Eye (tissue), 1 donor: ENCODE measurements around the gene MARF1.
"Not testable (repeated sequence)": the region's sequence is repeated elsewhere in the genome, so short reads cannot be mapped to it uniquely, and the experiment has no call there.

Source experiments
- DNase-seq: peaks from one replicate; pipeline ENCODE4 v3.0.0-alpha.2; 2015

Gene MARF1

GRCh38 chr16:15621456-15621855 lies 21.5 kb downstream of the MARF1 start:
- DNase-seq: no peak

DNA sequence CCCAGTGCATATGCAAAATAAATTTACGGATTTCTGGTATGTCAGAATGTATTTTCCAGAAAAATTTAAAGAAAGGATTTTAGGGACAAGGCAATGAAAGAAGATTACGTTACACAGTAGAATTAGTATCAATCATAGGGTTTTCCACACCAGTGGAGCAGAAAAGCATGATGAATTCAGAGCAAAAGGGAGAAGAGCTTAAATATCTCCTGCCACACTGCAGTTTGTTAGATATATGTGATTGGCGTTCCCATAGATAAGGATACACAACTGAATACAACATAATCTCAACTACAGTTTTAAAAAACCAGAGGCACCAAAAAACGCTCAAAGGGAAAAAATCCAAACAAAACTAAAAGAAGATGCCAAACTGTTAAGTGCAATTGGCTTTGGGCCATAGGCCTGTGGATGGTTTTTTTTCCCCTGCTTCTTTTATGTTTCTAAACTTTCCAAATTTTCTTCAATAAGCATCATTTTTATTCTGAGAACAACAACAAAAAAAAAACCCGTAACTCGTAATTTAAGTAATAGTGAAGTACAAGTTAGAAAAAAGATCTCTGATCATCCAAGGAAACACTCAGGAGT lies 22.3 kb downstream of the MARF1 start:
- no peak for DNase-seq

- DNase-seq: no peak
Observed at GRCh38 chr16:15618392-15618791, 24.6 kb downstream of the MARF1 start.

DNA sequence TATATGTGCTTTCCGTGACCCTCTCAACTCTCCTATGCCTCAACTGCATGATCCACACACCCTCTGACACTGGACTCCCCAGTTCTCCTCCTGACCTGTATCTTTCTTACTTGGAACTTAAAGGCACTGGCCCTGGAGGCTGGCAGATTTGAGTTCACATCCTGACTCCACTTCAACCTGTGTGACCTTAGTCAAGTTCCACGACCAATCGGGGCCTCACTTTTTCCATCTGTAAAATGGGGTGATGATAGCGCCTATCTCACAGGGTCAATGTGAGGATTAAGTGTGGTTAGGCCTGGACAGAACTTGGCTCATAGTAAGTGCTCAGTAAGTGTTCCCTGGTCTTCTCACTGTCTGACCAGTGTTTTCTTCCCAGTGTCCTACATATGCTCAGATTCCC lies 25.1 kb downstream of the MARF1 start:
- no peak for DNase-seq

DNA sequence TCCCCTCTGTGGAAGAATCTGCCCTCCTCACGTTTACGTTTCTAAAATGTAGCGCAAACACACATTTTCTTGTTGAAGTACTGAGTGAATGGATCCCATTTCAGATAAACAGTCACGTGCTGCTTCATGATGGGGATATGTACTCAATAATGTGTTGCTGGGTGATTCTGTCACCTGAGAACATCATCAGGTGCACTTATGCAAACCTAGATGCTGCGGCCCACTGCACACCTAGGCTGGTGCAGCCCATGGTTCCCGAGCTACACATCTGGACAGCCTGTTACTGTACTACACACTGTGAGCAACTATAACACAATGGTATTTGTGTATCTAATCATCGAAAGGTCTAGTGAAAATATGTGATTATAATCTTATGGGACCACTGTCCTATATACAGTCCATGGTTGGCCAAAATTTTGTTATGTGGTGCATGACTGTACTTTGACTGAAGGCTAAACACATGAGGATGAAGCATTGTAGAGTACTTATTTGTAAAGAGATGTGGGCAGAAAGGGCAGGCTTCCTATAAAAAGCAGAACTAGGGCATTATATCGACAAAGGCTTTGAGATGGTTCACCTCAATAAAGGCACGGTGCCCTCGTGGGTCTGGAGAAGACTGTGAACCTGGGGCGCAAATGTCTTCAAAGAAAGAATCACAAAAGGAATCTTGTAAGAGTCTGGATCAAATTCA lies 26.3 kb downstream of the MARF1 start:
- DNase-seq: no peak

DNA sequence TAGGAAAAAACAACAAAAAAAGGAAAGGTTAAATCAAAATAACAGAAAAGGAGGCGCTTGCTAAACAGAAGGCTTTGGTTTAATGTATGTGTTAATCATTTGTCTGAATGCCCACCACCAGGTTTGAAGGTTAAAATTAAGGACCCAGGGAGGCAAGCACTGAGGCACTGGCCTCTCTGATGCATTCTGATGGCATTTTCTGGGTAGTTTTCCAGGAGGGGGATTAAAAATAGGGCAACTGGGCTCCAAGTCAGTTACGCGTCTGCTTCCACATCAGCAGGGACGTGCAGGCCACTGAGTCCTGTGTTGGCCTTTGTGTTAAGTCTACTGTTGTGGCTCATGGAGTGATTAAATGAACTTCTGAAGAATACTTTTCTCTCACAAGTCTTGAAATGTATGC lies 26.9 kb downstream of the MARF1 start:
- no peak for DNase-seq

DNA sequence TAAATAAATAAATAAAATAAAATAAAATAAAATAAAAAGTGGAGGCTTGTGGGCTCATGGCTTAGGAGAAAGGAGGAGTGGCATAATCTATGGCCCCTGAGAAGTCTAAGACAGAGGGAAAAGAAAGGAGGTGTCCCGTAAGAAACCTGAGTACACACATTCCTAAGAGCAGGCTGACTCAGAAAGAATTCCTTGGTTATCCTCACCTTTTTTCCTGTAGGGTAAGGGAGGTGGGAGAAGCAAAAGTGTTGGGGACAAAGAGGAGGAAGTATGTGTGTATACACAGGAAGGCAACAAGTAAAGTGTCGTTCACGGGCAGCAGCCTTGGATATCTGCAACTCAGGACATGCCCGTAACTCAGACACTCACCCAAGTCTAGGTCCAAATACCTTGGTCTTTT lies 29.3 kb downstream of the MARF1 start:
- no peak for DNase-seq

GRCh38 chr16:15611610-15612009 lies 31.3 kb downstream of the MARF1 start:
- no peak for DNase-seq

- no peak for DNase-seq
Observed at GRCh38 chr16:15610369-15610871, 32.5 kb downstream of the MARF1 start.

DNA sequence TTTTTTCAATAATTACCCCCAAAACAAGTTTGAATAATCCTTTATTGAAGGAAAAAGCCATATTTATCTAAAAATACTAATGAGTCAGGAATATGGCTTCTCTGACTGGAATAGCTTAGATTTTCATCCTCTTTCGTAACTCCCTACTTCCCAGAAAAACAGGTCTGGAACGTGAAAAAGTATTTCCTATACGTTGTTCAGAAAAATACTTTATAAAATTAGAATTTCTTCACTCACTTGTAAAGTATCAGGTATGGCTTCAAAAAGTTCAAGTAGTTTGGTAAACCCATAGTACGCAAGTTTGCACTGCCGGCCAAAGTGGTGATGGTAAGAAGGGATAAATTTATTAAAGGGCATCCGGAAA lies 33.7 kb downstream of the MARF1 start:
- DNase-seq: no peak

GRCh38 chr16:15608398-15609285 lies 34.3 kb downstream of the MARF1 start:
- DNase-seq: no peak

- no peak for DNase-seq
Observed at GRCh38 chr16:15607700-15608396, 35.1 kb downstream of the MARF1 start.

- not testable (repeated sequence) for DNase-seq
Observed at GRCh38 chr16:15607221-15607699, 35.7 kb downstream of the MARF1 start.

- DNase-seq: no peak
Observed at GRCh38 chr16:15606518-15607220, 36.3 kb downstream of the MARF1 start.

- DNase-seq: no peak
Observed at GRCh38 chr16:15605839-15606517, 37.0 kb downstream of the MARF1 start.

GRCh38 chr16:15604460-15605440 lies 38.2 kb downstream of the MARF1 start:
- DNase-seq: no peak

GRCh38 chr16:15602285-15603044 lies 40.5 kb downstream of the MARF1 start:
- DNase-seq: no peak

DNA sequence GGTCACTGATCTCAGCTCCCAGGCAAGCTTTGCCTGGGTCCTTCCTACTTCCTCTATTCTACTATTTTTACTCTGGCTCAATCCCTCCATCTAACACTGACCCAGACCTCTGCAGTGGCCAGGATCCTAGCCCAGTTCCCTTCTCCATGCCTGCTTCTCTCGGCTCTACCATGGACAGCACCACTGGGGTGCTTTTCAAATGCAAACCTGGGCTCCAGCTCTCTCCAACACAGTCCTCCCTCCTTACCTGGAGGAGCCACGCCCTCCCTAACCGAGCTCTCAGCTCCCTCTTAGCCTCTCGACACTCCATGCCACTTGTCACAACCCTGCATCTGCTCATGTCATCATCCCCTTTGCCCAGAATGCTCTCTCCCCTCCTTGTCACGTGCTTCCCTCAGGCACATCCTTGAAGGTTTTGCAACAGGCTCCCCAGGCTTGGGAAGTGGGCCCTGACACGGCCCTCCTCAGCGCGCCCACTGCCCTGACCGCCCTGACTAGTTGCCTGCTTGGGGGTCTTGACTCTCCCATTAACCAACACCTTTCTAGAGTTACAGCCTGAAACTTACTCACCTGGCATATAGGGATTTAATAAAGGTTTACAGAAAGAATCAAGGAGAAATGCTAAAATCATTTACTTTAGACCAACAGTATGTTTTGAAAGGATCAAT lies 41.6 kb downstream of the MARF1 start:
- DNase-seq: no peak
